Subcutaneous adipose tissue (tissue), 4 donors: ENCODE results near the gene COBL. TPM values are rescaled to one million over a fixed set of nuclear protein-coding genes. Genes with fewer than 3 reads are reported as not detected.

ENCODE experiments used
- CTCF ChIP-seq: fragments of 450-650 bp; IDR thresholded peaks from one replicate; pipeline ENCODE4 v1.5.1; 2016; ENCODE audit warnings: low read depth, mild to moderate bottlenecking, control low read depth, antibody characterized with exemption, moderate library complexity
- total RNA-seq, 4 donors: library from RNA; depleted of rRNA; stranded (reverse); fragments of >200 nt; gene quantifications; one replicate each; pipeline ENCODE4 v1.1.0, GENCODE V29; 2016

COBL gene
- total RNA-seq, 4 donors from 2014 or later = 0.51 to 1.8 (median 0.93) TPM

GRCh38 chr7:51024867-51025266 lies 291.7 kb downstream of the COBL start:
- no peak for TF ChIP-seq CTCF

- TF ChIP-seq CTCF = no peak
These were observed 293.1 kb downstream of the COBL start for GRCh38 chr7:51023547-51023946.

GRCh38 chr7:51022821-51023220 lies 293.8 kb downstream of the COBL start:
- TF ChIP-seq CTCF = no peak

GRCh38 chr7:51021906-51022570 lies 294.6 kb downstream of the COBL start:
- TF ChIP-seq CTCF = no peak

GRCh38 chr7:51020944-51021343 lies 295.7 kb downstream of the COBL start:
- TF ChIP-seq CTCF = no peak

- no peak for TF ChIP-seq CTCF
These were observed 296.4 kb downstream of the COBL start for GRCh38 chr7:51019891-51020870.

- TF ChIP-seq CTCF = no peak
These were observed 297.3 kb downstream of the COBL start for GRCh38 chr7:51019191-51019844.
